GM12892 (cell line): ENCODE measurements around the gene SPANXB1.

Source experiments
- POLR2A ChIP-seq: IDR thresholded peaks from 2 replicates; pipeline ENCODE4 v1.6.1; 2011; ENCODE audit warnings: low read depth, low read length, control low read depth
- POLR2AphosphoS5 ChIP-seq: IDR thresholded peaks from 2 replicates; pipeline ENCODE4 v1.6.1; 2011; ENCODE audit warnings: low read depth, low read length, control low read depth
- TAF1 ChIP-seq: IDR thresholded peaks from 2 replicates; pipeline ENCODE4 v1.6.1; 2011; ENCODE audit warnings: low read depth, mild to moderate bottlenecking, control low read depth, low read length, borderline replicate concordance

GRCh38 chrX:140967036-140967435, 35.4 kb upstream of the SPANXB1 start:
- TF ChIP-seq POLR2A (no peak), TAF1 (no peak), POLR2AphosphoS5 (no peak)
